K562 (cell line): Measurements from ENCODE around the gene CNOT10. TPM values are rescaled to one million over a fixed set of nuclear protein-coding genes. Genes with fewer than 3 reads are reported as not detected.
A peak's percentile ranks its signal among the peaks of the same experiment; 100 is the strongest.

Source experiments
- ATAC-seq: fragments of 200-7000 bp; cut with Tn5 transposase; 3 replicates; pipeline ENCODE4 v1.9.1; 2020; ENCODE audit warnings: moderate library complexity
- BruUV-seq: library from RNA; stranded (reverse); fragments of 400-500 nt; replicated peaks from 2 replicates; lab custom pipeline; 2021; lab: Mats Ljungman, UMichigan
- CTCF ChIA-PET: fragments of 300-600 bp; formaldehyde crosslinking; extraction: SDS; loops from one replicate; lab custom pipeline; 2021; ENCODE audit warnings: low intra/inter-chr PET ratio; lab: Yijun Ruan, JAX
- POLR2A ChIA-PET: fragments of 300-600, 350-650 bp; sonication (Branson Sonifier 250); formaldehyde crosslinking; extraction: SDS; loops from one replicate; lab custom pipeline; 2021; ENCODE audit warnings: antibody characterized with exemption, inconsistent platforms; lab: Yijun Ruan, JAX
- DNase-seq, 4 experiments: peaks; one replicate each; pipeline versions ENCODE4 v3.0.0 to v3.0.0-alpha.2; 2011 to 2018; ENCODE audit warnings: low spot score in 3 of 4, mixed read lengths in 3 of 4; ENCODE audit errors: extremely low read depth in 1 of 4
- FAIRE-seq: peaks from 2 replicates; lab custom pipeline; 2011; peaks lifted over from hg19 to GRCh38; lab: Jason Lieb, UNC
- H2AFZ ChIP-seq: 2 replicates; pipeline ENCODE4 v1.6.0; 2011; ENCODE audit warnings: low read depth, low read length, control low read depth, inconsistent platforms
- H3K27ac ChIP-seq: fragments of 200-600 bp; 3 replicates; pipeline ENCODE4 v1.8.0; 2011; ENCODE audit warnings: low read depth, mild to moderate bottlenecking, control low read depth, inconsistent platforms, low read length, moderate library complexity, mixed read lengths; ENCODE audit errors: extremely low read depth
- H3K27me3 ChIP-seq, 2 experiments: fragments of 300-600 bp in 1 of 2; 2 replicates in 1 of 2; 3 replicates in 1 of 2; pipeline versions ENCODE4 v1.6.0 to v1.8.0; 2011; ENCODE audit warnings: inconsistent platforms in 2 of 2, low read length in 2 of 2, mild to moderate bottlenecking in 1 of 2, mixed read lengths in 1 of 2, moderate library complexity in 1 of 2; ENCODE audit not compliant: control insufficient read depth in 2 of 2, insufficient read depth in 2 of 2
- H3K36me3 ChIP-seq: fragments of 300-600 bp; 3 replicates; pipeline ENCODE4 v1.8.0; 2011; ENCODE audit warnings: mild to moderate bottlenecking, low read length, inconsistent platforms; ENCODE audit not compliant: control insufficient read depth, insufficient read depth
- H3K4me1 ChIP-seq, 2 experiments: fragments of 200-600 bp in 1 of 2; replicated peaks in 1 of 2; 2 replicates in 1 of 2; 3 replicates in 1 of 2; pipeline versions ENCODE4 v1.5.1 to v1.8.0; 2011; ENCODE audit warnings: inconsistent platforms in 2 of 2, low read length in 2 of 2, mild to moderate bottlenecking in 1 of 2, mixed read lengths in 1 of 2, moderate library complexity in 1 of 2; ENCODE audit not compliant: control insufficient read depth in 2 of 2, insufficient read depth in 2 of 2
- H3K4me2 ChIP-seq: 2 replicates; pipeline ENCODE4 v1.6.1; 2011; ENCODE audit warnings: low read length, control low read depth, inconsistent platforms, mixed read lengths; ENCODE audit not compliant: insufficient read depth
- H3K4me3 ChIP-seq: fragments of 200-600 bp; sonication (generic), shearing (Covaris generic); 2 replicates; pipeline ENCODE4 v1.5.1; 2016; ENCODE audit warnings: control low read depth, inconsistent platforms
- H3K79me2 ChIP-seq: fragments of 200-600 bp; 3 replicates; pipeline ENCODE4 v1.8.0; 2011; ENCODE audit warnings: low read length, inconsistent platforms; ENCODE audit not compliant: control insufficient read depth, insufficient read depth
- H3K9ac ChIP-seq, 2 experiments: 2 replicates each; pipeline versions ENCODE4 v1.6.0 to v1.6.1; 2011; ENCODE audit warnings: low read depth in 2 of 2, low read length in 2 of 2, control low read depth in 1 of 2, inconsistent platforms in 1 of 2, mild to moderate bottlenecking in 1 of 2, mixed read lengths in 1 of 2; ENCODE audit not compliant: insufficient read depth in 1 of 2
- H3K9me1 ChIP-seq: one replicate; pipeline ENCODE4 v1.6.0; 2011; ENCODE audit warnings: inconsistent platforms, mild to moderate bottlenecking, low read length, moderate library complexity; ENCODE audit not compliant: control insufficient read depth, insufficient read depth
- H3K9me3 ChIP-seq: replicated peaks from 2 replicates; pipeline ENCODE4 v1.5.1; 2011; ENCODE audit warnings: low read depth, low read length, inconsistent platforms; ENCODE audit not compliant: control insufficient read depth, insufficient read depth
- H4K20me1 ChIP-seq: replicated peaks from 2 replicates; pipeline ENCODE4 v1.6.1; 2011; ENCODE audit warnings: low read length, inconsistent platforms, mixed read lengths; ENCODE audit not compliant: control insufficient read depth, insufficient read depth
- ATF3 ChIP-seq, 2 experiments: fragments of 450-650 bp in 1 of 2; sonication (generic) in 1 of 2; formaldehyde crosslinking in 1 of 2; IDR thresholded peaks in 1 of 2; conservative IDR thresholded peaks in 1 of 2; 2 replicates each; pipeline versions ENCODE4 v1.6.1 to v1.8.1; 2016 to 2023; ENCODE audit warnings: mild to moderate bottlenecking in 2 of 2, moderate library complexity in 2 of 2, inconsistent platforms in 1 of 2, missing genetic modification reagents in 1 of 2
- ATF7 ChIP-seq: fragments of 450-650 bp; IDR thresholded peaks from 2 replicates; pipeline ENCODE4 v1.7.1; 2014; ENCODE audit warnings: mild to moderate bottlenecking, moderate library complexity
- BRF1 ChIP-seq: IDR thresholded peaks from 3 replicates; pipeline ENCODE4 v1.6.1; 2011; ENCODE audit warnings: borderline replicate concordance, mild to moderate bottlenecking; ENCODE audit not compliant: insufficient read length; ENCODE audit errors: extremely low read depth
- CREB1 ChIP-seq, 2 experiments: sonication (generic) in 1 of 2; formaldehyde crosslinking in 1 of 2; IDR thresholded peaks; 2 replicates each; pipeline versions ENCODE4 v1.6.1 to v1.8.0; 2012 to 2022; ENCODE audit warnings: inconsistent platforms in 1 of 2, mild to moderate bottlenecking in 1 of 2, missing genetic modification reagents in 1 of 2, moderate library complexity in 1 of 2
- FOXM1 ChIP-seq, 2 experiments: fragments of 450-650 bp in 1 of 2; sonication (generic) in 1 of 2; formaldehyde crosslinking in 1 of 2; IDR thresholded peaks; 2 replicates each; pipeline versions ENCODE4 v1.6.1 to v1.9.0; 2017 to 2022; ENCODE audit warnings: low read depth in 2 of 2, mild to moderate bottlenecking in 2 of 2, missing genetic modification reagents in 1 of 2, moderate library complexity in 1 of 2
- GATA2 ChIP-seq: sonication (generic); formaldehyde crosslinking; IDR thresholded peaks from 2 replicates; pipeline ENCODE4 v1.4.0; 2020; ENCODE audit warnings: mild to moderate bottlenecking, missing genetic modification reagents
- LARP7 ChIP-seq: fragments of 450-650 bp; IDR thresholded peaks from 2 replicates; pipeline ENCODE4 v1.6.1; 2016
- PHB2 ChIP-seq: fragments of 450-650 bp; IDR thresholded peaks from 2 replicates; pipeline ENCODE4 v1.6.1; 2017; ENCODE audit warnings: low read depth
- PRDM10 ChIP-seq: fragments of 450-650 bp; IDR thresholded peaks from 2 replicates; pipeline ENCODE4 v1.6.1; 2018; ENCODE audit not compliant: partially characterized antibody
- RAD21 ChIP-seq, 2 experiments: fragments of 250-450 bp in 1 of 2; fragments of 450-650 bp in 1 of 2; sonication (Bioruptor Pico) in 1 of 2; formaldehyde crosslinking in 1 of 2; IDR thresholded peaks in 1 of 2; conservative IDR thresholded peaks in 1 of 2; 2 replicates each; pipeline versions ENCODE4 v1.4.0 to v1.8.0; 2020 to 2022; ENCODE audit warnings: mild to moderate bottlenecking in 2 of 2, moderate library complexity in 1 of 2
- SNRNP70 ChIP-seq: fragments of 200-400 bp; formaldehyde crosslinking; optimal IDR thresholded peaks from 2 replicates; pipeline ENCODE3; 2017; ENCODE audit warnings: low read depth, low read length
- ZNF121 ChIP-seq: sonication (generic); formaldehyde crosslinking; conservative IDR thresholded peaks from 2 replicates; pipeline ENCODE4 v1.8.0; 2022; ENCODE audit warnings: missing genetic modification reagents
- WGBS: fragments of 100-300 bp; shearing (Covaris generic); methylation state at CpG from one replicate; pipeline ENCODE4 v1.1.6; 2016; ENCODE audit warnings: low coverage, mixed read lengths; ENCODE audit not compliant: insufficient coverage; ENCODE audit errors: missing lambda C conversion rate; 5-methylcytosine and 5-hydroxymethylcytosine counted together
- in situ Hi-C: fragments of 300-500 bp; cut with MboI; formaldehyde crosslinking; loops from 4 replicates; pipeline ENCODE4 v1.15.0; 2018; ENCODE audit warnings: inconsistent platforms, mixed read lengths
- intact Hi-C: fragments of 100-400 bp; cut with micrococcal nuclease; formaldehyde crosslinking; loops from 2 replicates; pipeline ENCODE4 v1.14.2; 2022
- polyA plus RNA-seq, 8 experiments: library from polyadenylated mRNA; depleted of rRNA in 4 of 8; stranded (reverse) in 5 of 8; unstranded in 3 of 8; fragments of >200 nt; fragmentation: Nextera tagmentation in 2 of 8; fragmentation: Illumina TruSeq in 1 of 8; extraction: Ambion mirVana in 2 of 8; extraction: Trizol in 1 of 8; gene quantifications; 2 replicates each; pipeline versions ENCODE4 v1.2.1 to v1.2.3, GENCODE V29; 2011 to 2014; ENCODE audit warnings: inconsistent platforms in 1 of 8, missing spikeins in 1 of 8
- total RNA-seq, 7 experiments: library from RNA; depleted of rRNA in 6 of 7; stranded (reverse); fragments of >200 nt in 6 of 7; fragmentation: Illumina TruSeq in 2 of 7; extraction: Trizol in 2 of 7; gene quantifications; 2 replicates each; pipeline versions ENCODE4 v1.2.1 to v1.2.3, GENCODE V29; 2011 to 2021; ENCODE audit warnings: low replicate concordance in 1 of 7

The CNOT10 gene
- total and polyA plus RNA-seq, 9 of the 15 experiments (the other 6 are each of a cell fraction or from before 2014, with no cell fraction given), result 35.7 to 114 (median 81.9) TPM

- FAIRE-seq, result no peak
These were observed 44.0 kb upstream of the CNOT10 start for GRCh38 chr3:32640939-32641338.

GRCh38 chr3:32641356-32641755 lies 43.6 kb upstream of the CNOT10 start:
- Histone ChIP-seq H3K4me1 (no peaks in the 10 kb centered on the region), H2AFZ (no peak overlapping the region), H3K4me3 (no peak overlapping the region), H3K36me3 (no peaks in the 10 kb centered on the region), H3K9me1 (no peaks in the 10 kb centered on the region), H3K9ac (no peak overlapping the region), H3K27ac (no peak overlapping the region), H3K27me3 (peaks cover 9 to 16% of the 10 kb centered on the region in 2 experiments), H3K79me2 (no peaks in the 10 kb centered on the region), H3K4me2 (no peak overlapping the region), H3K9me3 (no peaks in the 10 kb centered on the region), H4K20me1 (no peaks in the 10 kb centered on the region)
- no TSS peak for BruUV-seq
- CTCF ChIA-PET, result no interaction called here
- 32% methylated on average over 4 of the region's 4 CpGs for WGBS
- intact Hi-C loops, result no loop called here
- ATAC-seq (no peak; the same call in 2 of the 3 replicates), DNase-seq (no peak), FAIRE-seq (no peak)
- POLR2A ChIA-PET, result no interaction called here
- in situ Hi-C loops, result no loop called here
- no peak for TF ChIP-seq LARP7
- TF ChIP-seq SNRNP70, result no peak
- no peak for TF ChIP-seq PRDM10
- no peak for TF ChIP-seq FOXM1 (IDR thresholded peaks at IDR 0.05; ENCODE audit: low read depth)
- TF ChIP-seq FOXM1 (CRISPR knock-in tag; IDR thresholded peaks at IDR 0.05; ENCODE audit: low read depth), result no peak
- TF ChIP-seq GATA2 (CRISPR knock-in tag), result no peak
- no peak for TF ChIP-seq BRF1
- no peak for TF ChIP-seq PHB2
- no peak for TF ChIP-seq ZNF121 (CRISPR knock-in tag)

More at GRCh38 chr3:32640939-32641338, 44.0 kb upstream of the CNOT10 start:
- no TSS peak for BruUV-seq
- Histone ChIP-seq H3K4me2 (no peak overlapping the region), H3K4me3 (no peak overlapping the region), H3K36me3 (no peaks in the 10 kb centered on the region), H3K9me1 (no peaks in the 10 kb centered on the region), H3K9me3 (no peaks in the 10 kb centered on the region), H3K27me3 (peaks cover 9 to 17% of the 10 kb centered on the region in 2 experiments), H3K4me1 (no peaks in the 10 kb centered on the region), H3K27ac (no peak overlapping the region), H4K20me1 (no peaks in the 10 kb centered on the region), H2AFZ (no peak overlapping the region), H3K9ac (no peak overlapping the region), H3K79me2 (no peaks in the 10 kb centered on the region)
- ATAC-seq (no peak), DNase-seq (no peak)
- ChIA-PET CTCF (no interaction called here), POLR2A (no interaction called here)
- in situ Hi-C loops, result no loop called here
- 0% methylated on average over 3 of the region's 3 CpGs for WGBS
- TF ChIP-seq CREB1 (IDR thresholded peaks at IDR 0.05), result peak; percentile 28; the same call in 1 of the 2 replicates
- TF ChIP-seq CREB1 (CRISPR knock-in tag; IDR thresholded peaks at IDR 0.05), result no peak
- TF ChIP-seq ATF7, result peak; percentile 17; the same call in 1 of the 2 replicates
- TF ChIP-seq RAD21 (CRISPR knock-in tag; conservative IDR thresholded peaks at IDR 0.05 in 1 of 2, IDR thresholded peaks at IDR 0.05 in 1 of 2), result no peak
- TF ChIP-seq ATF3 (IDR thresholded peaks at IDR 0.05), result peak; percentile 41; the same call in 1 of the 2 replicates
- no peak for TF ChIP-seq ATF3 (CRISPR knock-in tag; conservative IDR thresholded peaks at IDR 0.05)
- intact Hi-C loops, result no loop called here
